Fibroblast of peridontal ligament (primary cell): Measurements from ENCODE around the gene LRRN2.
A peak's percentile ranks its signal among the peaks of the same experiment; 100 is the strongest.

Experiments used
- DNase-seq: peaks from one replicate; pipeline ENCODE4 v3.0.0-alpha.2; 2010; ENCODE audit errors: extremely low read depth

The LRRN2 gene

DNA sequence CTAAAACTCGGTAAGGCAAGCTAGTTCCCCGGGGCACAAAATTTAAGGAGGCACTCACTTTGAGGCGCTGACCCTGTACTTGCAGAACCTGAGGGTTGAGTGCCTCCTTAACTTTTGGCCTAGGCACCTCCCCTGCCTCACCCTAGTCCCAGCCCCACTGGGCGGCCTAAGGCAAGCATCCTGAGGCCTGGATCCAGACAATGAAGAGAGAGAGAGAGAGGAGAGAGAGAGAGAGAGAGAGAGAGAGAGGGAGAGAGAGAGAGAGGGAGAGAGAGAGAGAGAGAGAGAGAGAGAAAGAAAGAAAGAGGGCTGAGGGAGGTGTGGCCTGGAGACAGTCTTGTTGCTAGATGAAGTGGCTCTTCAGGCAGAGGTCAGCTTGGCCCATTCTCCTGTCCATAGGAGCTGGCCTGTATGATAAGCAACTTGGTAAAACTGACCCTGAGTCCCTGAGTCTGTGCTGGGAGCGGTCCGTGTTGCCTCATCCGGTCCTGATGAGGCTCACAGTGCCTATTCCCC is 7.4 kb upstream of the LRRN2 start:
- no peak for DNase-seq

DNA sequence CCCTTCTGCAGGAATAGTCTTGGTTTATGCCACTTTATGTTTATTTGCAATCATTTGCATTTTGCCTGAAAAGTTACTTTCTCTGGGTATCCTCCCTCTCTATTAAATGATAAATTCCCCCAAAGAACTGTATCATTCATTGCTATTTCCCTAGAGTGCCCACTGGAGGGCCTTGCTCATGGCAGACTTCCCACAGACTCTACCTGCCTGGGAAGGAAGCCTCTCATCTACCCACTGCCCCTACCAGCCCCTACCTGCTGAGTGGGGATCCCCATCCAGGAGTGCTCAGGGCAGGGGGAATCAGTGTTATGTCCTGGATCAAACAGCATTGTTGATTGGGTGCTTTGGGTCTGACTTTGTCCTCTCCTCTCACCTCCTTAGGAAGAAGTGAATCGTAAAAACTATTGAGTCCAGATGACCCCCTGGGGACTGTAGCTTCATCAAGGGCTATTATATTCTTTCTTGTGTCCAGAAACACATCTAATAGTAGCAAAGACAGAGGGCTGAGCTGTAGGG is 6.8 kb upstream of the LRRN2 start:
- no peak for DNase-seq

DNA sequence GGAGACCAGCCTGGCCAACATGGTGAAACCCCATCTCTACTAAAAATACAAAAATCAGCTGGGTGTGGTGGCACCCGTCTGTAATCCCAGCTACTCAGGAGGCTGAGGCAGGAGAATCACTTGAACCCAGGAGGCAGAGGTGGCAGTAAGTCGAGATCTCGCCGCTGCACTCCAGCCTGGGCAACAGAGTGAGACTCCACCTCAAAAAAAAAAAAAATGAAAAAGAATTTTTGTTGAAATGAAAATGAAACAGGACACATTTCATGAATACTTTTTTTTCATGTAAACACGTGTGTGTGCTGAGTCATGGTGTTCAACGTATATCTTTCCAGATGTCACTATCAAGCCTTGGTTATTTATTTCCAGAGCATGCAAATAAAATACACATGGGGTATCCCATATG is 5.8 kb upstream of the LRRN2 start:
- peak; percentile 8 for DNase-seq

DNA sequence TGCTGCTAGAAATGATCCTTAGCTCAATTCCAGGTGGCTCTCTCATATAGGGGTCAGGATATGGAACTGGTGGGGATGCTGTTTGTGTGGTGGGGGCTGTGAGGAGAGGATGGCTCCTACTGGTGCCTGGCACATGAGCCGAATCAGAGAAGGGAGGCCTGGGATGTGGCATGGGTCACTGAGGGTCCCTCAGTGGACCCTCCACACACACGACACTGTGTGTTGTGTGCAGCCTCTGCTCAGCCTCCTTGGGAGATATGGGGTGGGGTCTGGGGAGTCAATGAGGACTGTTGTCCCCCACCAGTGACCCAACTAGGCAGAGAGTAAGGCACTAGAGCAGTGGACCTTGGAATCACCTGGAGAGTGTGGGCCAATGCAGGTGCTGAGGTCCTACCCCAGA is 3.2 kb upstream of the LRRN2 start:
- DNase-seq, result no peak

DNA sequence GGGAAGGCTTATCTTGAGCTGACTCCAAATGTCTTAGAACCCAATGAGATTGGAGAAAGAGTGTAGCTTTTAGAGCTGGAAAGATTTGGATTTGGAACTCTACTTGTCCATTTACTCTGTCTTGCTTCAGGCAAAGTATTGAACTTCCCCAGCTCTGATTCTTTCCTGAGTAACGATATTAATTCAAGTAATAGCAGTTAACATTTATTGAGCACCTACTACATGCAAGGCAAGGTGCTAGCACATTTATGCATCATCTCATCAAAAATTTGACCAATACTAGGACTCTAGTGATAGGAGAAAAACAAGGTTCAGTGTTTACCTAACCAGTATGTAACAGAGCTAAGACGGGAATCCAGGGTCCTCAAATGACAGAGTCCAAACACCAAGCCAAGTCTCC is 2.5 kb upstream of the LRRN2 start:
- no peak for DNase-seq

DNA sequence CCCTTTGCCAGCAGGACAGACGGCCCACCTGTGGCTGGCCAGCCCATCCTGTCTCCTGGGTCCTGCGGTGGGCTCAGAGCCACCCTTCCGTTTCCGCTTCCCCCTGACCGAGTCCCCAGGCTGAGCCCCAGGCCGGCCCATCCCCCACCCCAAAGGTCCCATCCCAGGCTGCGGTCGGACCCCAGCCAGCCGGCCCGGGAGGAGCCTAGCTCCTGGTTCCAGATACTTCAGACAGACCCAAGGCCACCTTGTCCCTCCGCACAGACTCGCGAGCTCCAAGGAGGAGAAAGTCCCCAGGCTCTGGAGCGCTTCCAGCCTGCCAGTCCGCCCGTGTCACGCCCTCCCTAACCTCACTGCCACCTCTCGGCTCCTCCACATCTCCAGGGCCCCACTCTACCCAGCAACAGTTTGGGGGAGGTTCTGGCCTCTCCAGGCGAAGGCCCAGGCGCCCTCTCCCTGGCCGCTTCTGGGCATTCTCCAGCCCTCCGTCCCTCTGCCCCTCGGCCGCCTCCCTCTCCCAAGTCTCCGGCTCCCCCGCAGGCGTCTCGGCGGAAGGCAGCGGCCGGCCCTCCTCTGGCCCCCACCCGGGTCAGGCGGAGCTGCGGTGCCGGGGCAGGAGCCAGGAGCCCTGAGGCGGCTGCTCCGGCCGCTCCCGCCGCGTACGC is 835 bp downstream of the LRRN2 start:
- DNase-seq, result no peak

DNA sequence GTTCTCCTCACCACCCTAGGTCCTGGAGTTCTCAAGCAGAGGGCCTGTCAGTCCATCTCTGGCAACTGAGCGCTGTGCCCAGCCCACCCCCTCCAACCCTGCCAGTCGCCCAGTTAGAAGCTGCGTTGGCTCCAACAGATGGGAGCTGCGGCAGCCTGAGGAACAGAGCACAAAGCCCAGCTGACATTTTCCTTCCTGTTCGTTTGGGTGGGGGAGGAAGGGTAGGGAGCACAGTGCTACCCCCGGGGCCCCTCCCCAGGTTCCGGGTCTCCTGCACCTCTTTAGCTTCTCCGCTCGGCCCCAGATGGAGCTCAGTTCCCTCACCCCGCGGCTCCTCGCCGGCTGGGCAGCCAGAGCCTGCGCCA is 1.4 kb downstream of the LRRN2 start:
- DNase-seq, result no peak

DNA sequence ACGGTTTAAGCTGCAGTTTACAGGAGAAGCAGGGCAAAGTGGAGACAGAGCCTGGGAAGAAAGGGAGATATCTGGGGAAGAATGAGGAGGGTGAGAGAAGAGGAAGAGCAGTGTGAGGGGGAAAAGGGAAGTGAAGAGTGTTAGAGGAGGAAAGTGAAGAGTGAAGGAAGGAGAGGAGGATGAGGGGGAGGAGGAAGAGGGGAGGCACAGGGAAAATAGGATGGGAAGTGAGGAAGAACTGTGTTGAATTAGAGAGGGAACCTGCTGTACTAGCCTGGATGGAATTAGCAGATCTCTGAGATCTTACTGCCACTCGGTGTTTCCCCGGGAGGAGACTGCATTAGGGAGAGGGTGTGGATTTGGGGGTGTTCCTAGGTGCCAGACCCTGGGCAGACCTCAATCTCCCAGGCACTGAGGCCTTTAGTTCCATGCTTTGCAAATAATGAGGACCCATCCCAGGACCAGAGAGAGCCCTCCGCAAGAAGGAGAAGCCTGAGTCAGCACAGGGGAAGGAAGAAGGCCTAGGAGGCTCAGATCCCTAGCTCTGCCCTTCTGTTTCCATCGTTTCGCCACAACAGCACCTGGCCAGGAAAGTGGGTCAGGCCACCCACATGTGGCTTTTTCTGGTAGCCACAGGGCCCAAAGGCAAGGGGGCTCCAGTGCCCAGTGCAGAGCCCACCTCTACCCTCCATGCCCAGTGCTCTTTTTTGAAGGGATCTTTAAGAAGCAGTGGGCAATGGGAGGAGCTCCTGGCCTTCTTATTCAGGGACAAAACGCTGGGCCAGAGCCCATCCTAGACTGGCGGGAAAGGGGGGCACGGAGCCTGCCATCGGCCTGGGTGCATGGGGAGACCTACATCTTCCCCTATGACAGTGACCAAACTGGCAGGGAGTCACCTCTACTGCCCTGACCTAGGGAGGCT is 2.0 kb downstream of the LRRN2 start:
- DNase-seq, result no peak

DNA sequence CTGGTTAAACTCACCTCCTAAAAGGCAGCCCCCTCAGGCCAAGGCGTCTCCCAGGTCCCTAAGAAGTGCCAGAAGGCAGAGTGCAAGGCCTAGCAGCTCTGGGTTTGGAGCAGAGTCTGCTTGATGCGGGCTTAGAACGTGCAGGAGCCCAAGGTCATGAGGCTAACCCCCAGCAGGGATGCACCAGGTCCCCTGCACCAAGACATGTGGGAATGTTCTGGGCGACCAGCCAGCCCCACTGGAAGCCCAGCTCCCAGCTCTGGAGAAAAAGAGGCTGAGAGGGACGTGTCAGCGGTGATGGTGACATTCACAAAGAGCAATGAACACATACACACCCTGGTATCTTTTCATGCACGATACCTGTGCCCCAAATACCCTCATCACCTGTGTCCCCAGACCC is 5.1 kb downstream of the LRRN2 start:
- DNase-seq, result no peak

DNA sequence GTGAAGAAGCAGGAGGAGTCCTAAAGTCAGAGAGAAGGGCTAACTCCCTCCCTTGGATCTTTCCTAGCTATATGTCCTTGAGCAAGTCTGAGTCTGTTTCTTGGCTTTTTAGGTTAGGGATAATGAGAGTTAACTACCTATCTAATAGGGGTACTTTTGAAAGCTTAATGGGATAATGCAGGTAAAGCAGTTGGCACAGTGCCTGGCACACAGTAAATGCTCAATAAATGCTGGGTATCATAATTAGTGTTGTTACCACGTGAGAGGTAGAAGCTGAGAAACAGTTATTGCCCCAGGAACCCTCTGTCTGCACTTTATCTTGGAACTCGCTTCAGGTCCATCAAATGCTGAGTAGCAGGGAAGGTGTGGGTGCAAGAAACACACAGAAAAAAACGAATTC is 5.5 kb downstream of the LRRN2 start:
- DNase-seq, result no peak

DNA sequence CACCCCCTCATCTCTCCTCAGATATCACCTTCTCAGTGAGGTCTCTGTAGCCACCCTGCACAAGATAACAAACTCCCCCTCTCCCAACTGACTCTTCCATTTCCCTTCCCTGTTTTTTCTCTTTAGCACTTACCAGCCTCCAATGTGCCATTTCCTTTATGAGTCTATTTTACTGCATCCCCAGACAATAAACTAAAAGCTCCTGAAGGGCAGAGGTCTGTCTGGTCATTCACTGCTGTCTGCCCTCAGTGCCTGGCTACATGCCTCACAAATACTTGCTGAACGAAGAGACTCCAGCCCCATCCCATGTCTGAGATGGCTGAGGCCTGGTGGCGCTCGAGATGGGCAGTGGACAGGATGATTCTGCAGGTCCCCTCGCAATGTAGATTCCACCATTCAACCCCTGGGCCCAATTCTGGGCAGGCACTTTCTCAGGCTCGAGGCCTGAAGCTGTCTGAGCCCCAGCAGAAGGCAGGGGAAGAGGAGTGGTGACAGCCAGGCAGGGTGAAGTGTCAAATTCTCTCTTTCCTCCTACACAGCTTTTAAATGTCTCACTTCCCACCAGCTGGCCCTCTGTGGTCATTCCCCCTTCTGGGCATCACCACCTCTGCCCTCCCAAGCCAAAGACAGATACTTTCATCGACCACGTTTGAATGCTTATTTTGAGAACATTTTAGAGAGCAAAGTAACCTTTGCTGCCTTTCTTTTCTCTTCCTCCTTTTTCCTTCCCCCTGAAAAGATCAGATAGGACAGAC is 6.6 kb downstream of the LRRN2 start:
- no peak for DNase-seq

DNA sequence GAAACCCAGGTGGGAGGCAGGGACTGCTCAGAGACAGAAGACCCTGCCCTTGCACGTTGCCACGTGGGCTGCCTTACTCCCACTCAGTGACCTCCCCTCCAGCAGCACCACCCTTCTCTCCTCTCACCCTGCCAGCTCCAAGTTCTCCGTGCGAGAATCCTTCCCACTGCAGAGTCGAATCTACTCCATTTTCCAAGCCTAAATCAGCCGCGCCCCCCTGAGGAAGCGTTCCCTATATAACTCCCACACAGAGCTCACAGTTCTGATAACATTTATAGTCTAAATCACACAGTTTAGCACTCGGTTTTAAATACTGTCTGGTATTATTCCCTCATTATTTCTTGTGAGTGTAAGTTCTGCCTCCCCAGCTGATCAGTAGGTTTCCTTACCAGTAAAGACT is 7.7 kb downstream of the LRRN2 start:
- no peak for DNase-seq

DNA sequence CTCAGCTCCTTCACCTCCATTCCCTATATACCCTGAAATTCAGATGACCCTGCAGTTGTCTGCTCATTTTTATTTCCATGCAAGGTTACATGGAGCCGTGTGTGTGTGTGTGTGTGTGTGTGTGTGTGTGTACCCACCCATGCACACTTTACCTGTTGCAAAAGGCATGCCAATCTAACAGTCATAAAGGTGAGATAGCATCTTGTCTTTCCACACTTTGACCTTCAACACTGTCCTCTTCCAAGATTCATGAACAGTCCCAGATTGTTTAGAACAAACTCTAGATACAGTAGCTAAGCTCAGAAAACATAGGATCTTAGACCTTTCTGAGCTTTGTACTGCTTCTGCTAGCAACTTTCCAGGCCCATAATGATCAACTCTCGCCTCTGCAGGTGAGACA is 9.5 kb downstream of the LRRN2 start:
- DNase-seq, result no peak

DNA sequence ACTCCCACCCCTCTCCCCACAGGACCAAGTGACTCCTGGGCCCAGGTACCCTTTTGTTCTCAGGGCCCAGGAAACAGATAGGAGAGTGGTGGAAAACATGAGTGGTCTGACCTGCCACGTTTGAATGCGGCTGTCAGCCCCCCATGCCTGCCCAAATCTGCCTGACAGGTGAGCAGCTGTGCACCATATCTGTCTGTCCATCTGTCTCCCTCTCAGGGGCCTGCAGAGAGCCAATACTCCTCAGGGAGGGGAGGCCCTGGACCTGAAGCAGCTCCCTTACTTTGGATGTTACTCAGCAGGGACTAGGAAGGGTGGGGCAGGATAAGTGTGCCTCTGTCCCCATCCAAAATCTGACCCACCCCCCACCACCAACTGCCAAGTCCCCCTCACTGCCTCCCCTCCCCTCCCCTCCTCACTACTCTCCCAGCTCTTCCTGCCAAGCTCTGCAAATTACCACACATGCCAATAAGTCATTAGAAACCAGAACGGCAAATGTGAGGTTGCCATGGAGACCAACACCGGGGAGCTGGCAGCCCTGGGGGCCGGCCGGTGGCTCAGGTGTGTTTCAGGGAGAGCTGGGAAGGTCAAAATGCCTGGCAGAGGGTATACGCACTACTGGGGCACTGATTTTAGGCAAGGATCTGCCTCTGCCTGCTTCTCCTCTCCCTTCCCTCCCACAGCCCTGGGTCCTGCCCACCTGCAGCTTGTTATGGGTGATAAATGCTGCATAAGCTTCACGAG is 11.5 kb downstream of the LRRN2 start:
- no peak for DNase-seq

DNA sequence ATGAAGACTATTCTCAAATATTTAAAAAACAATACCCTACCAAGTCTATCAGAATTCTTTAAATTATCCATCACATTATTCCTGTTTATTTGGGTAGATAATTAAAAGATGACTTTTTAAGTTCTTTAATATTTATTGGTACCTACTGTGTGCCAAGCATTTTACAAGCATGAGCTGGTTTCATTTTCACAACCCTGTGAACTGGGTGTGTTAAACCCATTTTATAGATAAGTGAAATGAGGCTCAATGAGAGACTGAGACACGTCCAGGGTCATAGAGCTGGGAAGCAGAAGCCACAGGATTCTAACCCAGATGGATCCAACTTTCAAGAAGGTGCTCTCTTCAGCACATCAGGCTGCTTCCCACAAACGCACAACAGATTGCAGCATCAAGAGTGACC is 12.3 kb downstream of the LRRN2 start:
- no peak for DNase-seq

DNA sequence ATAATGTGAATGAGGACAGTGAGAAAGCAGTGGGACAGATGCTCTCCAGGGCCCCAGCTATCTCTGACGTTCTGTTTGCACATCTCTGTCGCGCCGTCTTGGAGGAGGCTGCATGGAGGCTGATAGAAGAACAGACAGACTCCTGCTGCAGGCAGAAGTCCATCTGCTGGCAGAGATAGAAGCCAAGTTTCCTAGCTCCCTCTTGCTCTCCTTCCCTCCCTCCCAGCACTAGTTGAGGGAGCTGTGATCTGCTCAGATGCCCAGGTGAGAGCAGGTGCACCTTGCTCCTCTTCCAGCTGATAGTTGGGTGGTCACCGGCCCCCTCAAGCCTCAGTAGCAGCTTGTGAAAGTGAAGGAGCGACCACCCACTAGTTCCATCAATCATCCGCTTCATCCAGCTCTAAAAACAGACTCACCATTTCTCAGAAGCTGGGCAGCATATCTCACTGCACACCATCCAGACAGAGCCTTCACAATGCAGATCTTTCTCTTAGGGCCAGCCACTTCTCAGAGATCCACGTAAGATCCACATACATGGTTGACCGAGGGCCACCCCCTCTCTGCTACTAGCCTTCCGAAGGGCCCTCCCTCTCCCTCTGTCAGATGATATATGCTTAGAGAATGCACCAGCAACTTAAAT is 12.9 kb downstream of the LRRN2 start:
- DNase-seq, result no peak

DNA sequence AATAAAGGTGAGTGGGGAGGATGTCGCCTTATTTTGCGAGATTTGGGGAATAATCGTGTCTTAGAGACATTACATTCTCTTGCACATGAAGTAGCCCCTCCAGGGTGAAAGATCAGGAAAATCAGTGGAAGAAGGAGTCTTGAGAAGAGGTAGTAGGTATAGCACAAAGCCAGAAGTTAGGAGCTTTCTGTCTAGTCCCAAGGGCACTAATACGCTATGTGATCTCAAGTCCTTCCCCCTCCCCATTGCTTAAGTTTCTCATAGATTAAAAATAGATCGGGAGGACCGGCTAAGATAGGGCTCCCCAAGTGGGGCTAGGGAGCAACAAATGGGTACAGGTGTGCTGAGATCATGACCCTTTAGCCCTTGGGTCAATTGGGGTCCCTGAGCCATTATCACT is 13.5 kb downstream of the LRRN2 start:
- no peak for DNase-seq

DNA sequence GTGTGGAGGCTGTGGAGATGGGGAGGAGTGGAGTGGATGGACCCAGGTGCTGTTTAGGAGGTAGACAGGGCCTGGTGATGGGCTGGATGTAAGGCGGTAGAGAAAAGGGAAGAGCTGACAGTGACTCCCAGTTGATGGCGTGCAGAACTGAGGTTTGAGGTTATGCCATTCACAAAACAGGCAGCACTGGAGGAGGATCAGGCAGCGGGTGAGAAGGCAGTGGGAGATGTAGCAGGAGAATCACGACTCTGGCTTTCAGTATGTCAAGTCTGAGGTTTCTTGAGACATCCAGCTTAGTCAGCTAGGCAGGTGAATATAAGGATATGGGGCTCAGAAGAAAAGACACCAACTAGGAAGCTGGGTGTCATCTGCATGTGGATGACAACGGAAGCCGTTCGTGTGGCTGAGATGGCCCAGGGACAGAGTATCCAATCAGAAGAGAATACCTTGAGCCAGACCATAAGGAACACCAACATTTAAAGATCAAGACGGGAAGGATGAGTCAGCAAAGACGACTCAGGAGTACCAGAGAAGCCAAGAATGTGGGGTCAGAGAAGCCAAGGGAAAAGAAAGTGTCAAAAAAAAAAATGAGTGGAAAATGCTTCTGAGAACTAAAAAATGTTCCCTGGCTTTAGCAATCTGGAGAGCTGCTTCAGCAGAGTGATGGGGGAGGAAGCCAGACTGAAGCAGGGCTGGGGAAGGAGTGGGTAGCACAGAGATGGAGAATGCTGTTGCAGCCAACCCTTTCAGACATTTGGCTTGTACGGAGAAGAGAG is 15.2 kb downstream of the LRRN2 start:
- DNase-seq, result peak; percentile 13

DNA sequence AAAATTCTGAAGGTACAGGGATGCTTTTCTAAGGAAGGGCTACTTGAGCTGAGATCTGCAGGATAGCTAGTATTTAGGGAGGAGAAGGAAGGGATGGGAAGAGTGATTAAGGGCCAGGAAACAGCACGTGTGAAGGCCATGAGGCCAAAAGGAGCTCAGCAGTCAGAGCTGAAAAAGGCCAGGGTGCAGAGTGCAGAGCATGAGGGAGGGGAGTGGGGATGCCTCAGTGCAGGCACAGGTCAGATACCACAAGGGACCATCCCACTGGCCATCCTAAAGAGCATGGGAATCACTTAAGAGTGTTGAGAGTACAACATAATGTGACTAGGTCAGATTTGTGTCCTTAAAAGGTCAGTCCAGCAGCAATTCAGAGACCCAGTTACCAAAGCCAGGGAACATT is 16.0 kb downstream of the LRRN2 start:
- no peak for DNase-seq

DNA sequence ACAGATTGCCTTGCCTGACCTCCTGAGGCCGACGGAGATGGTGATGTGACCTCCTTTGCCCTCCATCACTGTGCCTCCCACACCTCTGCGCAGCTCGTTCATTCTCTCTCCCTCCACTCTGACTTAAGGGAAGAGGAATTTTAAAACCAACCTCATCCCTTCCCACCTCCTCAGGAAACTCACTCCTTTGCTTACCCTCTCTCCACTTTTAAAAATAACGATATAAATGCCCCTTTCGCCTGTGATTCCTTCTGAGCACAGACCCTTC is 21.2 kb downstream of the LRRN2 start:
- DNase-seq, result no peak
